K562 (cell line): ENCODE data around the gene COX4I2. TPM values are rescaled to one million over a fixed set of nuclear protein-coding genes. Genes with fewer than 3 reads are reported as not detected.

Source experiments
- AFF4 ChIP-seq: sonication (generic); formaldehyde crosslinking; IDR thresholded peaks from 2 replicates; pipeline ENCODE4 v1.8.0; 2023; ENCODE audit warnings: mild to moderate bottlenecking, missing genetic modification reagents
- ARID3A ChIP-seq: IDR thresholded peaks from 2 replicates; pipeline ENCODE4 v1.6.1; 2012; ENCODE audit warnings: low read depth, low read length, improper control_type of control experiment, borderline replicate concordance
- BMI1 ChIP-seq: fragments of 150-350 bp; IDR thresholded peaks from 2 replicates; pipeline ENCODE4 v1.6.1; 2014; ENCODE audit warnings: low read length
- CBX1 ChIP-seq: sonication (generic); IDR thresholded peaks from 2 replicates; pipeline ENCODE4 v1.6.1; 2016; ENCODE audit warnings: antibody characterized with exemption, low read depth, mild to moderate bottlenecking
- E2F5 ChIP-seq: sonication (generic); formaldehyde crosslinking; IDR thresholded peaks from 2 replicates; pipeline ENCODE4 v1.8.0; 2022; ENCODE audit warnings: mild to moderate bottlenecking, missing genetic modification reagents
- ETV5 ChIP-seq: sonication (generic); formaldehyde crosslinking; IDR thresholded peaks from 2 replicates; pipeline ENCODE4 v1.4.0; 2020; ENCODE audit warnings: low read depth, mild to moderate bottlenecking, missing genetic modification reagents
- HES1 ChIP-seq: fragments of 450-650 bp; IDR thresholded peaks from 2 replicates; pipeline ENCODE4 v1.6.1; 2016; ENCODE audit warnings: low read depth, mild to moderate bottlenecking, moderate library complexity
- IRF9 ChIP-seq: fragments of 450-650 bp; IDR thresholded peaks from 2 replicates; pipeline ENCODE4 v1.6.1; 2016; ENCODE audit warnings: missing biosample characterization, missing genetic modification characterization
- KAT8 ChIP-seq: fragments of 450-650 bp; IDR thresholded peaks from 2 replicates; pipeline ENCODE4 v1.6.1; 2016; ENCODE audit warnings: low read depth, mild to moderate bottlenecking
- MYBL2 ChIP-seq, 2 experiments: fragments of 450-650 bp in 1 of 2; sonication (generic) in 1 of 2; formaldehyde crosslinking in 1 of 2; IDR thresholded peaks; 2 replicates each; pipeline versions ENCODE4 v1.6.1 to v1.8.1; 2017 to 2022; ENCODE audit warnings: borderline replicate concordance in 1 of 2, inconsistent platforms in 1 of 2, low read depth in 1 of 2, mild to moderate bottlenecking in 1 of 2, missing genetic modification reagents in 1 of 2, moderate library complexity in 1 of 2
- PHTF2 ChIP-seq: fragments of 250-450 bp; sonication (Bioruptor Pico); IDR thresholded peaks from 2 replicates; pipeline ENCODE4 v1.5.0; 2021; ENCODE audit warnings: mild to moderate bottlenecking
- PRMT5 ChIP-seq: sonication (generic); formaldehyde crosslinking; IDR thresholded peaks from 2 replicates; pipeline ENCODE4 v1.5.0; 2020; ENCODE audit warnings: missing genetic modification reagents
- RBFOX2 ChIP-seq: fragments of 200-400 bp; formaldehyde crosslinking; IDR thresholded peaks from 2 replicates; pipeline ENCODE4 v1.6.1; 2017; ENCODE audit warnings: low read depth, mild to moderate bottlenecking, low read length, moderate library complexity
- SMAD1 ChIP-seq: fragments of 150-350 bp; IDR thresholded peaks from 2 replicates; pipeline ENCODE4 v1.6.1; 2014; ENCODE audit warnings: low read length, low read depth; ENCODE audit not compliant: partially characterized antibody
- TCF3 ChIP-seq: sonication (generic); formaldehyde crosslinking; IDR thresholded peaks from 2 replicates; pipeline ENCODE4 v1.4.0; 2020; ENCODE audit warnings: mild to moderate bottlenecking, missing genetic modification reagents
- TFAP4 ChIP-seq: sonication (generic); formaldehyde crosslinking; IDR thresholded peaks from 2 replicates; pipeline ENCODE4 v1.8.0; 2022; ENCODE audit warnings: missing genetic modification reagents, mild to moderate bottlenecking, moderate library complexity, borderline replicate concordance
- ZNF124 ChIP-seq: sonication (generic); formaldehyde crosslinking; IDR thresholded peaks from 2 replicates; pipeline ENCODE4 v1.8.1; 2022; ENCODE audit warnings: missing genetic modification reagents
- ZNF212 ChIP-seq: fragments of 450-650 bp; formaldehyde crosslinking; IDR thresholded peaks from 2 replicates; pipeline ENCODE4 v1.4.0; 2020; ENCODE audit warnings: mild to moderate bottlenecking
- ZNF253 ChIP-seq: fragments of 250-450 bp; sonication (Bioruptor Pico); conservative IDR thresholded peaks from 2 replicates; pipeline ENCODE4 v1.6.1; 2021; ENCODE audit warnings: mild to moderate bottlenecking
- polyA plus RNA-seq, 8 experiments: library from polyadenylated mRNA; depleted of rRNA in 4 of 8; stranded (reverse) in 5 of 8; unstranded in 3 of 8; fragments of >200 nt; fragmentation: Nextera tagmentation in 2 of 8; fragmentation: Illumina TruSeq in 1 of 8; extraction: Ambion mirVana in 2 of 8; extraction: Trizol in 1 of 8; gene quantifications; 2 replicates each; pipeline versions ENCODE4 v1.2.1 to v1.2.3, GENCODE V29; 2011 to 2014; ENCODE audit warnings: inconsistent platforms in 1 of 8, missing spikeins in 1 of 8
- total RNA-seq, 7 experiments: library from RNA; depleted of rRNA in 6 of 7; stranded (reverse); fragments of >200 nt in 6 of 7; fragmentation: Illumina TruSeq in 2 of 7; extraction: Trizol in 2 of 7; gene quantifications; 2 replicates each; pipeline versions ENCODE4 v1.2.1 to v1.2.3, GENCODE V29; 2011 to 2021; ENCODE audit warnings: low replicate concordance in 1 of 7

Gene COX4I2
- total and polyA plus RNA-seq, 9 of the 15 experiments (the other 6 are each of a cell fraction or from before 2014, with no cell fraction given) = not detected

- TF ChIP-seq TCF3 = peak; percentile 70
- TF ChIP-seq IRF9 (tag) = no peak
- TF ChIP-seq AFF4 = no peak
- no peak for TF ChIP-seq CBX1
- no peak for TF ChIP-seq MYBL2 (IDR thresholded peaks at IDR 0.05; ENCODE audit: low read depth)
- TF ChIP-seq MYBL2 (CRISPR knock-in tag; IDR thresholded peaks at IDR 0.05; ENCODE audit: borderline replicate concordance) = no peak
- TF ChIP-seq ARID3A = no peak
- no peak for TF ChIP-seq SMAD1
- no peak for TF ChIP-seq PHTF2 (CRISPR knock-in tag)
- no peak for TF ChIP-seq E2F5
- TF ChIP-seq RBFOX2 = no peak
- no peak for TF ChIP-seq PRMT5 (CRISPR knock-in tag)
- 0 out of 2 replicates have a peak, but pooled peaks have one; percentile 42 for TF ChIP-seq ETV5 (CRISPR knock-in tag)
- TF ChIP-seq TFAP4 (CRISPR knock-in tag) = peak; percentile 63
- TF ChIP-seq BMI1 = no peak
- TF ChIP-seq ZNF253 = no peak
- TF ChIP-seq ZNF212 (CRISPR knock-in tag) = no peak
- TF ChIP-seq KAT8 = no peak
- TF ChIP-seq HES1 = no peak
- TF ChIP-seq ZNF124 (CRISPR knock-in tag) = no peak
These were observed 56.4 kb downstream of the COX4I2 start (continued) for GRCh38 chr20:31693987-31694661.
